ENCODE data around the gene ROGDI. TPM values are rescaled to one million over a fixed set of nuclear protein-coding genes. Genes with fewer than 3 reads are reported as not detected.

The ROGDI gene
- total RNA-seq: 3.3 and 3.5 TPM in 2 replicates

GRCh38 chr16:4801962-4802658 is at the start of gene ROGDI:
Gene ROGDI, minus strand, starts transcription at chr16:4802633. Its CDS starts 62 bp downstream, at chr16:4802571.
- DNase-seq (ENCODE audit: low spot score): peak; percentile 82
- H3K27me3 Mint-ChIP-seq (ENCODE audit: insufficient read depth): no peaks in the 10 kb centered on the region
- peak within 1 kb of the TSS; percentile 63 for H3K27ac Mint-ChIP-seq
- H3K9me3 Mint-ChIP-seq: no peaks in the 10 kb centered on the region
- peak within 1 kb of the TSS; percentile 84 for H3K4me3 Mint-ChIP-seq
- intact Hi-C loops (cut with micrococcal nuclease): loop anchor here (1.0 to 2.0 kb wide), 9 partner anchors 34 to 297 kb away; partner anchors contain the start of genes ALG1, ANKS3, DNAAF8 and GLYR1
- H3K36me3 Mint-ChIP-seq (ENCODE audit: low read depth): peaks cover 11% of the 10 kb centered on the region
- H3K4me1 Mint-ChIP-seq (ENCODE audit: low read depth): peaks cover 9% of the 10 kb centered on the region

GRCh38 chr16:4850211-4850610 is 47.8 kb upstream of the ROGDI start:
- H3K36me3 Mint-ChIP-seq (ENCODE audit: low read depth): peaks cover 29% of the 10 kb centered on the region
- no peaks in the 10 kb centered on the region for H3K27me3 Mint-ChIP-seq (ENCODE audit: insufficient read depth)
- H3K27ac Mint-ChIP-seq: no peak overlapping the region
- peak overlapping the region; percentile 58 for H3K4me3 Mint-ChIP-seq
- H3K9me3 Mint-ChIP-seq: no peaks in the 10 kb centered on the region
- H3K4me1 Mint-ChIP-seq (ENCODE audit: low read depth): peaks cover 55% of the 10 kb centered on the region
- intact Hi-C loops (cut with micrococcal nuclease): no loop called here
- DNase-seq (ENCODE audit: low spot score): no peak

GRCh38 chr16:4847774-4848587 is 45.5 kb upstream of the ROGDI start:
- intact Hi-C loops (cut with micrococcal nuclease): loop anchor here (1.0 to 5.0 kb wide), 13 partner anchors 46 to 576 kb away; partner anchors contain the start of genes ALG1, ANKS3, DNAAF8 and DNAJA3
- Mint-ChIP-seq H3K4me1 (ENCODE audit: low read depth) (peaks cover 60% of the 10 kb centered on the region), H3K4me3 (peak overlapping the region; percentile 91), H3K27me3 (ENCODE audit: insufficient read depth) (no peaks in the 10 kb centered on the region), H3K36me3 (ENCODE audit: low read depth) (peaks cover 30% of the 10 kb centered on the region), H3K9me3 (no peaks in the 10 kb centered on the region), H3K27ac (peak overlapping the region; percentile 61)
- DNase-seq (ENCODE audit: low spot score): peak; percentile 30

- H3K4me1 Mint-ChIP-seq (ENCODE audit: low read depth): peaks cover 56% of the 10 kb centered on the region
- peak within 1 kb of the TSS; percentile 80 for H3K27ac Mint-ChIP-seq
- peaks cover 32% of the 10 kb centered on the region for H3K36me3 Mint-ChIP-seq (ENCODE audit: low read depth)
- intact Hi-C loops (cut with micrococcal nuclease): loop anchor here (1.0 to 5.0 kb wide), 12 partner anchors 45 to 575 kb away; partner anchors contain the start of genes ALG1, ANKS3, DNAAF8 and DNAJA3
- DNase-seq (ENCODE audit: low spot score): peak; percentile 99
- H3K9me3 Mint-ChIP-seq: no peaks in the 10 kb centered on the region
- no peaks in the 10 kb centered on the region for H3K27me3 Mint-ChIP-seq (ENCODE audit: insufficient read depth)
- H3K4me3 Mint-ChIP-seq: peak within 1 kb of the TSS; percentile 91
Measured at GRCh38 chr16:4846901-4847773, 44.7 kb upstream of the ROGDI start, which contains the start of the genes GLYR1 and UBN1. Gene GLYR1, minus strand, starts transcription at chr16:4847288. Its CDS starts 23 bp downstream, at chr16:4847265. Gene UBN1, plus strand, starts transcription at chr16:4847481. Its CDS starts 5,437 bp downstream, at chr16:4852918.

- no peaks in the 10 kb centered on the region for H3K9me3 Mint-ChIP-seq
- no peaks in the 10 kb centered on the region for H3K27me3 Mint-ChIP-seq (ENCODE audit: insufficient read depth)
- H3K4me1 Mint-ChIP-seq (ENCODE audit: low read depth): peaks cover 49% of the 10 kb centered on the region
- intact Hi-C loops (cut with micrococcal nuclease): loop anchor here (2.0 to 5.0 kb wide), 8 partner anchors 154 to 574 kb away; partner anchors contain the start of genes ALG1, DNAJA3, MGRN1 and NAGPA
- H3K27ac Mint-ChIP-seq: peak overlapping the region; percentile 80
- peak overlapping the region; percentile 87 for H3K4me3 Mint-ChIP-seq
- DNase-seq (ENCODE audit: low spot score): peak; percentile 29
- peaks cover 33% of the 10 kb centered on the region for H3K36me3 Mint-ChIP-seq (ENCODE audit: low read depth)
Measured at GRCh38 chr16:4846503-4846900, 44.1 kb upstream of the ROGDI start.

GRCh38 chr16:4840984-4841383 is 38.6 kb upstream of the ROGDI start:
- DNase-seq (ENCODE audit: low spot score): no peak
- no peak overlapping the region for H3K27ac Mint-ChIP-seq
- H3K36me3 Mint-ChIP-seq (ENCODE audit: low read depth): peaks cover 51% of the 10 kb centered on the region
- H3K27me3 Mint-ChIP-seq (ENCODE audit: insufficient read depth): no peaks in the 10 kb centered on the region
- H3K9me3 Mint-ChIP-seq: no peaks in the 10 kb centered on the region
- intact Hi-C loops (cut with micrococcal nuclease): no loop called here
- no peak overlapping the region for H3K4me3 Mint-ChIP-seq
- H3K4me1 Mint-ChIP-seq (ENCODE audit: low read depth): peaks cover 20% of the 10 kb centered on the region

GRCh38 chr16:4839942-4840341 is 37.5 kb upstream of the ROGDI start:
- H3K9me3 Mint-ChIP-seq: no peaks in the 10 kb centered on the region
- peaks cover 12% of the 10 kb centered on the region for H3K4me1 Mint-ChIP-seq (ENCODE audit: low read depth)
- H3K27ac Mint-ChIP-seq: no peak overlapping the region
- H3K27me3 Mint-ChIP-seq (ENCODE audit: insufficient read depth): no peaks in the 10 kb centered on the region
- no peak overlapping the region for H3K4me3 Mint-ChIP-seq
- peaks cover 47% of the 10 kb centered on the region for H3K36me3 Mint-ChIP-seq (ENCODE audit: low read depth)
- no peak for DNase-seq (ENCODE audit: low spot score)
- intact Hi-C loops (cut with micrococcal nuclease): no loop called here

- Mint-ChIP-seq H3K27ac (no peak overlapping the region), H3K4me3 (no peak overlapping the region), H3K36me3 (ENCODE audit: low read depth) (peaks cover 38% of the 10 kb centered on the region), H3K4me1 (ENCODE audit: low read depth) (peaks cover 8% of the 10 kb centered on the region), H3K9me3 (no peaks in the 10 kb centered on the region), H3K27me3 (ENCODE audit: insufficient read depth) (no peaks in the 10 kb centered on the region)
- intact Hi-C loops (cut with micrococcal nuclease): no loop called here
- DNase-seq (ENCODE audit: low spot score): no peak
Measured at GRCh38 chr16:4837733-4838501, 35.5 kb upstream of the ROGDI start.

- Mint-ChIP-seq H3K27me3 (ENCODE audit: insufficient read depth) (no peaks in the 10 kb centered on the region), H3K36me3 (ENCODE audit: low read depth) (peaks cover 43% of the 10 kb centered on the region), H3K4me3 (no peak overlapping the region), H3K4me1 (ENCODE audit: low read depth) (peaks cover 8% of the 10 kb centered on the region), H3K27ac (no peak overlapping the region), H3K9me3 (no peaks in the 10 kb centered on the region)
- intact Hi-C loops (cut with micrococcal nuclease): no loop called here
- no peak for DNase-seq (ENCODE audit: low spot score)
Measured at GRCh38 chr16:4836727-4837126, 34.3 kb upstream of the ROGDI start.

- Mint-ChIP-seq H3K9me3 (no peaks in the 10 kb centered on the region), H3K27ac (no peak overlapping the region)
Measured at GRCh38 chr16:4833584-4833983, 31.2 kb upstream of the ROGDI start.

GRCh38 chr16:4832698-4833343 is 30.4 kb upstream of the ROGDI start:
- Mint-ChIP-seq H3K4me1 (ENCODE audit: low read depth) (no peaks in the 10 kb centered on the region), H3K4me3 (no peak overlapping the region), H3K27ac (no peak overlapping the region), H3K9me3 (no peaks in the 10 kb centered on the region), H3K27me3 (ENCODE audit: insufficient read depth) (no peaks in the 10 kb centered on the region), H3K36me3 (ENCODE audit: low read depth) (peaks cover 45% of the 10 kb centered on the region)
- DNase-seq (ENCODE audit: low spot score): no peak
- intact Hi-C loops (cut with micrococcal nuclease): no loop called here

More at GRCh38 chr16:4833584-4833983, 31.2 kb upstream of the ROGDI start:
- intact Hi-C loops (cut with micrococcal nuclease): no loop called here
- Mint-ChIP-seq H3K27me3 (ENCODE audit: insufficient read depth) (no peaks in the 10 kb centered on the region), H3K36me3 (ENCODE audit: low read depth) (peaks cover 41% of the 10 kb centered on the region), H3K4me3 (no peak overlapping the region), H3K4me1 (ENCODE audit: low read depth) (no peaks in the 10 kb centered on the region)
- no peak for DNase-seq (ENCODE audit: low spot score)

Measured in activated T-helper 1 cell treated with anti-CD3 and anti-CD28 coated beads, Interleukin-12 subunit alpha, Interleukin-12 subunit beta, Interleukin-2, Interleukin-4 antibody, amounts not matched to agents 30 ng/mL and 10 ng/mL and 1 ng/mL, durations not matched to agents 14 hours and 24 hours and 36 hours (primary cell).